IMR-90 (cell line): Measurements from ENCODE around the gene TBC1D1. TPM values are rescaled to one million over a fixed set of nuclear protein-coding genes. Genes with fewer than 3 reads are reported as not detected.

ENCODE experiments used
- ATAC-seq: fragments of 200-7000 bp; cut with Tn5 transposase; 2 replicates; pipeline ENCODE4 v1.9.1; 2020; ENCODE audit warnings: low read depth, mild to moderate bottlenecking, moderate library complexity
- BruUV-seq: library from RNA; stranded (reverse); fragments of 400-500 nt; replicated peaks from 2 replicates; lab custom pipeline; 2021; lab: Mats Ljungman, UMichigan
- CTCF ChIA-PET: fragments of 300-600 bp; formaldehyde crosslinking; extraction: SDS; loops from one replicate; lab custom pipeline; 2021; ENCODE audit warnings: antibody characterized with exemption; lab: Yijun Ruan, JAX
- POLR2A ChIA-PET: fragments of 300-600 bp; sonication (Branson Sonifier 250); formaldehyde crosslinking; loops from one replicate; lab custom pipeline; 2022; ENCODE audit warnings: antibody characterized with exemption; ENCODE audit not compliant: unreplicated experiment; lab: Charles Lee
- DNase-seq: peaks from one replicate; pipeline ENCODE4 v3.0.0; 2013
- H2AFZ ChIP-seq: replicated peaks from 2 replicates; pipeline ENCODE3; 2013; ENCODE audit warnings: low read length, mild to moderate bottlenecking; ENCODE audit not compliant: poor library complexity
- H2AK5ac ChIP-seq: 2 replicates; pipeline ENCODE4 v1.6.1; 2013; ENCODE audit warnings: low read depth, low read length, inconsistent platforms
- H2AK9ac ChIP-seq: replicated peaks from 2 replicates; pipeline ENCODE3; 2013; ENCODE audit warnings: mild to moderate bottlenecking, low read depth, low read length, moderate library complexity; ENCODE audit not compliant: poor library complexity
- H2BK120ac ChIP-seq: 2 replicates; pipeline ENCODE4 v1.6.1; 2013; ENCODE audit warnings: low read depth, low read length, inconsistent platforms
- H2BK15ac ChIP-seq: 3 replicates; pipeline ENCODE4 v1.6.1; 2013; ENCODE audit warnings: low read depth, low read length, inconsistent platforms
- H2BK20ac ChIP-seq: 2 replicates; pipeline ENCODE4 v1.6.1; 2013; ENCODE audit warnings: low read depth, mild to moderate bottlenecking, inconsistent platforms, low read length, moderate library complexity
- H2BK5ac ChIP-seq: 2 replicates; pipeline ENCODE4 v1.6.1; 2013; ENCODE audit warnings: mild to moderate bottlenecking, low read depth, low read length, inconsistent platforms; ENCODE audit not compliant: poor library complexity, severe bottlenecking
- H3K14ac ChIP-seq: replicated peaks from 2 replicates; pipeline ENCODE4 v1.6.1; 2013; ENCODE audit warnings: low read depth, low read length, inconsistent platforms
- H3K18ac ChIP-seq: 2 replicates; pipeline ENCODE4 v1.6.1; 2013; ENCODE audit warnings: low read depth, low read length, control low read depth
- H3K23ac ChIP-seq: 2 replicates; pipeline ENCODE4 v1.6.1; 2013; ENCODE audit warnings: low read depth, low read length, inconsistent platforms
- H3K27ac ChIP-seq: 2 replicates; pipeline ENCODE4 v1.5.1; 2013; ENCODE audit warnings: mild to moderate bottlenecking, control low read depth, low read length; ENCODE audit not compliant: insufficient read depth
- H3K27me3 ChIP-seq: 2 replicates; pipeline ENCODE4 v1.6.1; 2013; ENCODE audit warnings: low read length; ENCODE audit not compliant: control insufficient read depth, insufficient read depth
- H3K36me3 ChIP-seq: 2 replicates; pipeline ENCODE4 v1.6.1; 2013; ENCODE audit warnings: low read length, mixed read lengths; ENCODE audit not compliant: control insufficient read depth, insufficient read depth
- H3K4ac ChIP-seq: 2 replicates; pipeline ENCODE4 v1.6.1; 2013; ENCODE audit warnings: low read depth, low read length, inconsistent platforms
- H3K4me1 ChIP-seq: 2 replicates; pipeline ENCODE4 v1.6.1; 2013; ENCODE audit warnings: low read length, mixed read lengths; ENCODE audit not compliant: control insufficient read depth, insufficient read depth
- H3K4me2 ChIP-seq: 2 replicates; pipeline ENCODE4 v1.6.1; 2013; ENCODE audit warnings: low read depth, mild to moderate bottlenecking, control low read depth, low read length, moderate library complexity
- H3K4me3 ChIP-seq: 2 replicates; pipeline ENCODE4 v1.5.1; 2013; ENCODE audit warnings: low read depth, mild to moderate bottlenecking, control low read depth, low read length, moderate library complexity; ENCODE audit not compliant: insufficient read depth
- H3K56ac ChIP-seq: 2 replicates; pipeline ENCODE4 v1.6.1; 2013; ENCODE audit warnings: low read length, inconsistent platforms; ENCODE audit not compliant: insufficient read depth; ENCODE audit errors: extremely low read depth
- H3K79me1 ChIP-seq, 2 experiments: 2 replicates each; pipeline ENCODE4 v1.6.1; 2013; ENCODE audit warnings: low read length in 2 of 2, inconsistent platforms in 1 of 2, low read depth in 1 of 2
- H3K9ac ChIP-seq: 2 replicates; pipeline ENCODE4 v1.6.1; 2013; ENCODE audit warnings: low read depth, low read length, control low read depth
- H3K9me1 ChIP-seq: 2 replicates; pipeline ENCODE4 v1.6.1; 2013; ENCODE audit warnings: low read length, inconsistent platforms; ENCODE audit not compliant: insufficient read depth
- H3K9me3 ChIP-seq: 2 replicates; pipeline ENCODE4 v1.6.1; 2013; ENCODE audit warnings: low read length; ENCODE audit not compliant: control insufficient read depth, insufficient read depth
- H4K20me1 ChIP-seq: 2 replicates; pipeline ENCODE4 v1.6.1; 2013; ENCODE audit warnings: low read length, inconsistent platforms; ENCODE audit not compliant: insufficient read depth
- H4K5ac ChIP-seq: 2 replicates; pipeline ENCODE4 v1.6.1; 2013; ENCODE audit warnings: mild to moderate bottlenecking, low read depth, low read length, control low read depth
- H4K8ac ChIP-seq, 2 experiments: 2 replicates each; pipeline ENCODE4 v1.6.1; 2013; ENCODE audit warnings: low read depth in 2 of 2, low read length in 2 of 2, control low read depth in 1 of 2, inconsistent platforms in 1 of 2
- H4K91ac ChIP-seq: 2 replicates; pipeline ENCODE4 v1.6.1; 2013; ENCODE audit warnings: low read depth, low read length, inconsistent platforms; ENCODE audit not compliant: insufficient read depth
- CEBPB ChIP-seq: IDR thresholded peaks from 2 replicates; pipeline ENCODE4 v1.6.1; 2012; ENCODE audit warnings: low read depth, low read length, improper control_type of control experiment
- CHD1 ChIP-seq: IDR thresholded peaks from 2 replicates; pipeline ENCODE4 v1.6.1; 2012; ENCODE audit warnings: low read depth, low read length, improper control_type of control experiment
- CTCF ChIP-seq: conservative IDR thresholded peaks from 2 replicates; pipeline ENCODE4 v1.5.1; 2012; ENCODE audit warnings: mild to moderate bottlenecking, low read depth, low read length, improper control_type of control experiment
- ELK1 ChIP-seq: fragments of 150-350 bp; IDR thresholded peaks from 2 replicates; pipeline ENCODE4 v1.6.1; 2016; ENCODE audit warnings: low read depth, mild to moderate bottlenecking, low read length, moderate library complexity, borderline replicate concordance
- MAZ ChIP-seq: IDR thresholded peaks from 2 replicates; pipeline ENCODE4 v1.6.1; 2012; ENCODE audit warnings: low read depth, mild to moderate bottlenecking, low read length, improper control_type of control experiment, moderate library complexity, borderline replicate concordance
- MXI1 ChIP-seq: IDR thresholded peaks from 2 replicates; pipeline ENCODE4 v1.6.1; 2012; ENCODE audit warnings: low read depth, mild to moderate bottlenecking, low read length, moderate library complexity, borderline replicate concordance
- NFE2L2 ChIP-seq: fragments of 150-350 bp; IDR thresholded peaks from 2 replicates; pipeline ENCODE4 v1.6.1; 2016; ENCODE audit warnings: low read depth, mild to moderate bottlenecking, low read length
- POLR2A ChIP-seq: IDR thresholded peaks from 2 replicates; pipeline ENCODE4 v1.6.1; 2012; ENCODE audit warnings: mild to moderate bottlenecking, low read depth, low read length
- RAD21 ChIP-seq: IDR thresholded peaks from 2 replicates; pipeline ENCODE4 v1.6.1; 2012; ENCODE audit warnings: low read length, improper control_type of control experiment
- RCOR1 ChIP-seq: IDR thresholded peaks from 2 replicates; pipeline ENCODE4 v1.6.1; 2012; ENCODE audit warnings: mild to moderate bottlenecking, low read length, improper control_type of control experiment; ENCODE audit not compliant: insufficient replicate concordance
- RFX5 ChIP-seq: IDR thresholded peaks from 2 replicates; pipeline ENCODE4 v1.8.0; 2012; ENCODE audit warnings: low read depth, mild to moderate bottlenecking, low read length, moderate library complexity
- SMC3 ChIP-seq: fragments of 150-350 bp; IDR thresholded peaks from 2 replicates; pipeline ENCODE4 v1.6.1; 2016; ENCODE audit warnings: low read depth, mild to moderate bottlenecking, antibody characterized with exemption, low read length, moderate library complexity
- USF2 ChIP-seq: fragments of 150-350 bp; IDR thresholded peaks from 2 replicates; pipeline ENCODE4 v1.6.1; 2017; ENCODE audit warnings: mild to moderate bottlenecking, antibody characterized with exemption, low read length, low read depth
- WGBS, 2 experiments: methylation state at CpG; one replicate each; pipeline versions ENCODE4 v1.1.5 to v1.1.7; 2013; ENCODE audit warnings: missing lambda C conversion rate in 2 of 2; ENCODE audit not compliant: insufficient read length in 1 of 2; ENCODE audit errors: extremely low coverage in 2 of 2; 5-methylcytosine and 5-hydroxymethylcytosine counted together
- dilution Hi-C: fragments of 300-500 bp; cut with HindIII; formaldehyde crosslinking; loops from one replicate; pipeline ENCODE4 v1.14.3; 2018; ENCODE audit warnings: low sequenced_read_pairs; ENCODE audit not compliant: unreplicated experiment
- in situ Hi-C: fragments of 300-500 bp; cut with MboI; formaldehyde crosslinking; loops from 3 replicates; pipeline ENCODE4 v1.14.3; 2019; ENCODE audit warnings: low sequenced_read_pairs, inconsistent platforms, mixed read lengths
- intact Hi-C: fragments of 100-400 bp; cut with micrococcal nuclease; formaldehyde crosslinking; loops from 2 replicates; pipeline ENCODE4 v1.10.0; 2022
- polyA plus RNA-seq, 3 experiments: library from polyadenylated mRNA; depleted of rRNA; stranded (reverse); fragments of >200 nt; gene quantifications; 2 replicates each; pipeline ENCODE4 v1.2.3, GENCODE V29; 2012; ENCODE audit warnings: low replicate concordance in 1 of 3
- total RNA-seq: library from RNA; depleted of rRNA; stranded (reverse); fragments of >200 nt; gene quantifications from 2 replicates; pipeline ENCODE4 v1.2.3, GENCODE V29; 2012

The TBC1D1 gene
- total and polyA plus RNA-seq, 2 of the 4 experiments (the other 2 are of a cell fraction): 42.4 to 104 TPM

- no peak for TF ChIP-seq CHD1
Measured at GRCh38 chr4:38185406-38186144, 294.7 kb downstream of the TBC1D1 start (continued).

- Histone ChIP-seq H3K4me1 (peaks cover 6% of the 10 kb centered on the region), H3K9me3 (no peaks in the 10 kb centered on the region), H3K27ac (no peak overlapping the region), H2AK5ac (no peak overlapping the region), H2AK9ac (no peak overlapping the region), H3K4me3 (no peak overlapping the region), H3K9ac (no peak overlapping the region), H2BK15ac (no peak overlapping the region), H3K4ac (no peak overlapping the region), H4K8ac (no peak overlapping the region), H4K5ac (no peak overlapping the region), H2AFZ (no peak overlapping the region), H3K23ac (no peak overlapping the region), H3K27me3 (no peaks in the 10 kb centered on the region), H3K79me1 (no peaks in the 10 kb centered on the region), H3K9me1 (peaks cover 3% of the 10 kb centered on the region), H3K36me3 (no peaks in the 10 kb centered on the region), H4K91ac (no peak overlapping the region), H2BK120ac (no peak overlapping the region), H2BK5ac (no peak overlapping the region), H4K20me1 (no peaks in the 10 kb centered on the region), H3K14ac (no peak overlapping the region), H3K18ac (no peak overlapping the region), H3K4me2 (no peak overlapping the region), H3K56ac (no peak overlapping the region), H2BK20ac (no peak overlapping the region)
- in situ Hi-C loops: no loop called here
- intact Hi-C loops: loop anchor here (10.0 kb wide), 1 partner anchor 667 kb away; the partner anchor contains the start of gene TLR6
- no peak for ATAC-seq
- POLR2A ChIA-PET: no interaction called here
- no TSS peak for BruUV-seq
- no peak for DNase-seq
- dilution Hi-C loops: no loop called here
- 100% methylated on average over 2 of the region's 9 CpGs; no CpG with 5 or more reads in 1 of the 2 experiments for WGBS, 2 experiments
- CTCF ChIA-PET: interaction anchor here (0.9 kb wide), 1 partner anchor 8 kb away, joined by 3 read pairs; no protein-coding TSS in a partner anchor
- TF ChIP-seq USF2: no peak
- TF ChIP-seq ELK1: no peak
- no peak for TF ChIP-seq NFE2L2
- no peak for TF ChIP-seq RCOR1
- TF ChIP-seq CHD1: no peak
- TF ChIP-seq CTCF: no peak
- no peak for TF ChIP-seq MAZ
- TF ChIP-seq RFX5: no peak
- TF ChIP-seq CEBPB: no peak
- TF ChIP-seq MXI1: no peak
- no peak for TF ChIP-seq SMC3
- TF ChIP-seq RAD21: no peak
- TF ChIP-seq POLR2A: no peak
Measured at GRCh38 chr4:38188136-38188535, 297.3 kb downstream of the TBC1D1 start.
